B cell (primary cell): ENCODE data around the gene CAPRIN2. TPM values are rescaled to one million over a fixed set of nuclear protein-coding genes. Genes with fewer than 3 reads are reported as not detected.

Experiments
- ATAC-seq: fragments of 200-7000 bp; cut with Tn5 transposase; one replicate; pipeline ENCODE4 v1.10.0; 2021; ENCODE audit warnings: low read depth, mild to moderate bottlenecking, moderate number of reproducible peaks, moderate library complexity
- CTCF ChIA-PET: fragments of 350-600 bp; sonication (Branson Sonifier 250); formaldehyde crosslinking; loops from one replicate; lab custom pipeline; 2021; ENCODE audit warnings: antibody characterized with exemption, inconsistent platforms; lab: Charles Lee
- POLR2A ChIA-PET: fragments of 350-600 bp; sonication (Branson Sonifier 250); formaldehyde crosslinking; loops from one replicate; lab custom pipeline; 2021; ENCODE audit warnings: antibody characterized with exemption; lab: Charles Lee
- DNase-seq: peaks from one replicate; pipeline ENCODE4 v3.0.0; 2013
- H2AFZ ChIP-seq: 2 replicates; pipeline ENCODE4 v1.6.1; 2012; ENCODE audit warnings: mild to moderate bottlenecking, low read depth, low read length; ENCODE audit not compliant: insufficient read depth, poor library complexity, severe bottlenecking
- H3K27ac ChIP-seq, 2 donors: 1 replicate in 1 of 2; 2 replicates in 1 of 2; pipeline ENCODE4 v1.5.1; 2012 to 2013; ENCODE audit warnings: low read length in 2 of 2, mild to moderate bottlenecking in 2 of 2, moderate library complexity in 1 of 2
- H3K27me3 ChIP-seq, 4 experiments: fragments of 200-600 bp in 1 of 4; sonication (generic) in 1 of 4; replicated peaks in 1 of 4; 1 replicate in 2 of 4; 2 replicates in 2 of 4; pipeline versions ENCODE4 v1.6.1 to v1.7.0; 2013 to 2016; ENCODE audit warnings: low read length in 3 of 4, mild to moderate bottlenecking in 2 of 4, mixed read lengths in 1 of 4, moderate library complexity in 1 of 4; ENCODE audit not compliant: insufficient read depth in 4 of 4, control insufficient read depth in 3 of 4; ENCODE audit errors: control extremely low read depth in 1 of 4
- H3K36me3 ChIP-seq, 2 experiments: replicated peaks in 1 of 2; 1 replicate in 1 of 2; 2 replicates in 1 of 2; pipeline versions ENCODE4 v1.6.1 to v1.7.1; 2013; ENCODE audit warnings: low read length in 1 of 2; ENCODE audit not compliant: insufficient read depth in 2 of 2, control insufficient read depth in 1 of 2; ENCODE audit errors: control extremely low read depth in 1 of 2, extremely low read depth in 1 of 2
- H3K4me1 ChIP-seq, 2 donors: fragments of 200-600 bp in 1 of 2; sonication (generic) in 1 of 2; 1 replicate in 1 of 2; 2 replicates in 1 of 2; pipeline versions ENCODE4 v1.5.1 to v1.6.1; 2013 to 2017; ENCODE audit warnings: low read length in 2 of 2; ENCODE audit not compliant: control insufficient read depth in 2 of 2, insufficient read depth in 2 of 2
- H3K4me2 ChIP-seq: replicated peaks from 2 replicates; pipeline ENCODE3; 2012; ENCODE audit warnings: mild to moderate bottlenecking, low read depth, low read length; ENCODE audit not compliant: poor library complexity, severe bottlenecking
- H3K4me3 ChIP-seq, 5 experiments: fragments of 200-600 bp in 1 of 5; sonication (generic) in 1 of 5; 1 replicate in 3 of 5; 2 replicates in 2 of 5; pipeline versions ENCODE4 v1.5.1 to v1.7.0; 2011 to 2016; ENCODE audit warnings: low read length in 4 of 5, mild to moderate bottlenecking in 4 of 5, low read depth in 2 of 5, control low read depth in 1 of 5, moderate library complexity in 1 of 5; ENCODE audit not compliant: insufficient read depth in 1 of 5; ENCODE audit errors: control extremely low read depth in 1 of 5, extremely low read depth in 1 of 5
- H3K79me2 ChIP-seq: fragments of 200-600 bp; sonication (generic); one replicate; pipeline ENCODE4 v1.6.0; 2016; ENCODE audit warnings: low read length; ENCODE audit not compliant: control insufficient read depth, insufficient read depth
- H3K9ac ChIP-seq: fragments of 200-600 bp; sonication (generic); 2 replicates; pipeline ENCODE4 v1.6.1; 2017; ENCODE audit warnings: mild to moderate bottlenecking, low read length, moderate library complexity
- H3K9me3 ChIP-seq, 3 donors: one replicate each; pipeline versions ENCODE4 v1.6.1 to v1.7.1; 2013; ENCODE audit warnings: low read length in 2 of 3; ENCODE audit not compliant: control insufficient read depth in 2 of 3, insufficient read depth in 1 of 3; ENCODE audit errors: control extremely low read depth in 1 of 3
- H4K20me1 ChIP-seq: 2 replicates; pipeline ENCODE4 v1.6.0; 2012; ENCODE audit warnings: mild to moderate bottlenecking, low read length; ENCODE audit not compliant: insufficient read depth, control insufficient read depth, poor library complexity, severe bottlenecking
- H3K27ac Mint-ChIP-seq: one replicate; pipeline ENCODE4 v1.8.0; 2021; ENCODE audit warnings: mixed read lengths
- H3K27me3 Mint-ChIP-seq: one replicate; pipeline ENCODE4 v1.8.0; 2021; ENCODE audit warnings: mixed read lengths
- H3K4me1 Mint-ChIP-seq: one replicate; pipeline ENCODE4 v1.8.0; 2021; ENCODE audit warnings: mixed read lengths
- H3K4me3 Mint-ChIP-seq: one replicate; pipeline ENCODE4 v1.8.0; 2021; ENCODE audit warnings: mixed read lengths
- H3K9me3 Mint-ChIP-seq: one replicate; pipeline ENCODE4 v1.8.0; 2022; ENCODE audit warnings: mixed read lengths; ENCODE audit not compliant: insufficient read depth
- CTCF ChIP-seq: fragments of 200-600 bp; IDR thresholded peaks from one replicate; pipeline ENCODE4 v1.8.0; 2022; ENCODE audit warnings: antibody characterized with exemption, mild to moderate bottlenecking
- EZH2 ChIP-seq: IDR thresholded peaks from 2 replicates; pipeline ENCODE4 v1.6.1; 2012; ENCODE audit warnings: borderline replicate concordance, low read depth, mild to moderate bottlenecking, moderate library complexity, low read length; ENCODE audit not compliant: insufficient read depth, poor library complexity, severe bottlenecking
- WGBS: methylation state at CpG from one replicate; pipeline ENCODE4 v1.1.5; 2013; ENCODE audit warnings: missing lambda C conversion rate; ENCODE audit not compliant: insufficient coverage; 5-methylcytosine and 5-hydroxymethylcytosine counted together
- intact Hi-C: fragments of 100-400 bp; cut with micrococcal nuclease; formaldehyde crosslinking; loops from one replicate; pipeline ENCODE4 v1.10.0; 2022
- polyA plus RNA-seq: library from polyadenylated mRNA; depleted of rRNA; stranded (reverse); fragments of >200 nt; gene quantifications from 2 replicates; pipeline ENCODE4 v1.2.3, GENCODE V29; 2012
- total RNA-seq, 2 donors: library from RNA; stranded (reverse); fragments of 120-200 nt in 1 of 2; gene quantifications; 1 replicate in 1 of 2; 2 replicates in 1 of 2; pipeline versions ENCODE4 v1.2.3 to v1.2.4, GENCODE V29; 2013 to 2022

CAPRIN2 gene
- total and polyA plus RNA-seq, 2 donors (not counting 1 experiment from before 2014, with no cell fraction given) = 31.3 to 57.8 TPM

- Mint-ChIP-seq H3K9me3 (no peaks in the 10 kb centered on the region), H3K27ac (no peak overlapping the region), H3K4me3 (no peak overlapping the region), H3K27me3 (peaks cover 38% of the 10 kb centered on the region), H3K4me1 (peaks cover 14% of the 10 kb centered on the region)
- DNase-seq = no peak
- Histone ChIP-seq H4K20me1 (no peaks in the 10 kb centered on the region), H3K36me3 (no peaks in the 10 kb centered on the region), H3K27ac (no peak overlapping the region), H3K4me1 (peaks cover 18 to 19% of the 10 kb centered on the region in 2 donors), H3K9ac (no peak overlapping the region), H3K79me2 (no peaks in the 10 kb centered on the region), H2AFZ (no peak overlapping the region), H3K9me3 (no peaks in the 10 kb centered on the region), H3K4me3 (no peak overlapping the region), H3K27me3 (peaks cover 0 to 31% (median 12%) of the 10 kb centered on the region in 4 experiments), H3K4me2 (no peak overlapping the region)
- TF ChIP-seq EZH2 (no peak), CTCF (no peak)
- intact Hi-C loops = no loop called here
- POLR2A ChIA-PET = no interaction called here
- WGBS = 53% methylated on average over 2 of the region's 4 CpGs
- CTCF ChIA-PET = no interaction called here
- ATAC-seq = no peak
Observed at GRCh38 chr12:30792648-30793499, 38.1 kb upstream of the CAPRIN2 start.

GRCh38 chr12:30792085-30792484 lies 37.3 kb upstream of the CAPRIN2 start:
- Histone ChIP-seq H2AFZ (no peak overlapping the region), H3K4me1 (peaks cover 18 to 19% of the 10 kb centered on the region in 2 donors), H3K4me3 (no peak overlapping the region), H3K27ac (no peak overlapping the region), H3K9me3 (no peaks in the 10 kb centered on the region), H3K4me2 (no peak overlapping the region), H3K79me2 (no peaks in the 10 kb centered on the region), H3K27me3 (peaks cover 0 to 25% (median 11%) of the 10 kb centered on the region in 4 experiments), H3K9ac (no peak overlapping the region), H4K20me1 (no peaks in the 10 kb centered on the region), H3K36me3 (no peaks in the 10 kb centered on the region)
- intact Hi-C loops = no loop called here
- TF ChIP-seq CTCF (no peak), EZH2 (no peak)
- WGBS = no CpG with 5 or more reads among the region's 2 CpGs
- ATAC-seq (no peak), DNase-seq (no peak)
- ChIA-PET CTCF (no interaction called here), POLR2A (no interaction called here)
- Mint-ChIP-seq H3K27me3 (peaks cover 31% of the 10 kb centered on the region), H3K27ac (no peak overlapping the region), H3K4me1 (peaks cover 10% of the 10 kb centered on the region), H3K4me3 (no peak overlapping the region), H3K9me3 (no peaks in the 10 kb centered on the region)
